ENCODE data around the gene PRPF31. TPM values are rescaled to one million over a fixed set of nuclear protein-coding genes. Genes with fewer than 3 reads are reported as not detected.
A peak's percentile ranks its signal among the peaks of the same experiment; 100 is the strongest.

Gene PRPF31
- total RNA-seq, 4 donors from 2014 or later, result 24.7 to 50.5 (median 34.9) TPM

DNA sequence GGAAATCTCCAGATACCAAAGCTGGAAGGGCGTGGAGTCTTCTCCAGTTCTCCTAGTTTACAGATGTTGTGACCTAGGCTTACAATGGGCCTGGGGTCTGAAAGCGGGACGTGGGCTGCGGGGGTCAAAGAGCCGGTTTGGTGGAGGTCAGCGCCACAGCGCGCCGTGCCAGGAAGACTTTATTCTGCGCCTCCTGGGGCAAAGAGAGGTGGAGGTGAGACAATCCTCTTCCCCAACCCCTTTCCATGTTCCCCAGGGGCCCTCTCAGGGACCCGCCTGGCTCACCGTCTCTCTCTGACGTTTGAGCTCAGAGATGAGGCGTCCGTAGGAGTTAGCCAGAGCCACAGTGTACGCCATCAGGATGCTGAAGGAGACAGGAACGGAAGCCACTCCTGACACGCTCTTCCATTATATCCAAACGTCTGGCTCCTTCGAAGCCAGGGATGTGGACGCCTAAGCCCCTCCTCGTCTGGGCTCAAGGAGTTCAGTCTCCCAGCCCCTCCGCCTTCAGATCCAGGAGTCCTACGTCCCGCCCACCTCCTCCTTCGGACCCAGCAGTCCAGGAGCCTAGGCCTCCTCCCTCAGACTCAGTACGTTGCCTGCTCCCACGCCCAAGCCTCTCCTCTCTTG, 44.7 kb downstream of the PRPF31 start:
- Histone ChIP-seq H3K4me1 (peaks cover 34 to 62% (median 48%) of the 10 kb centered on the region in 4 donors), H3K4me3 (peak overlapping the region; percentile 11 to 80 (median 44)), H3K27me3 (no peaks in the 10 kb centered on the region), H3K27ac (peak overlapping the region; percentile 87 to 96 (median 90)), H3K36me3 (peaks cover 0 to 28% (median 10%) of the 10 kb centered on the region in 4 donors), H3K9me3 (no peaks in the 10 kb centered on the region)
- DNase-seq, result no peak
- 2% methylated on average over 27 of the region's 28 CpGs; no CpG with 5 or more reads in 1 of the 2 donors for WGBS, 2 donors (ENCODE audit: low coverage in 1 of 2)
- intact Hi-C loops (cut with DNase I; ENCODE audit: low total_unique reads), result no loop called here
- in situ Hi-C loops (cut with MboI; ENCODE audit: low pct_ligation_motif_present in 1 of 4, low pct_unique_long_range_greater_than_20kb in 1 of 4, low sequenced_read_pairs in 3 of 4), result loop anchor here in 1 of 4 donors (10.0 kb wide), 1 partner anchor 75 kb away; no protein-coding TSS in a partner anchor
- no peak for TF ChIP-seq POLR2AphosphoS5 (IDR thresholded peaks at IDR 0.05)
- no peak for TF ChIP-seq EP300 (IDR thresholded peaks at IDR 0.05; ENCODE audit: low read depth)
- TF ChIP-seq, protein P1, sequence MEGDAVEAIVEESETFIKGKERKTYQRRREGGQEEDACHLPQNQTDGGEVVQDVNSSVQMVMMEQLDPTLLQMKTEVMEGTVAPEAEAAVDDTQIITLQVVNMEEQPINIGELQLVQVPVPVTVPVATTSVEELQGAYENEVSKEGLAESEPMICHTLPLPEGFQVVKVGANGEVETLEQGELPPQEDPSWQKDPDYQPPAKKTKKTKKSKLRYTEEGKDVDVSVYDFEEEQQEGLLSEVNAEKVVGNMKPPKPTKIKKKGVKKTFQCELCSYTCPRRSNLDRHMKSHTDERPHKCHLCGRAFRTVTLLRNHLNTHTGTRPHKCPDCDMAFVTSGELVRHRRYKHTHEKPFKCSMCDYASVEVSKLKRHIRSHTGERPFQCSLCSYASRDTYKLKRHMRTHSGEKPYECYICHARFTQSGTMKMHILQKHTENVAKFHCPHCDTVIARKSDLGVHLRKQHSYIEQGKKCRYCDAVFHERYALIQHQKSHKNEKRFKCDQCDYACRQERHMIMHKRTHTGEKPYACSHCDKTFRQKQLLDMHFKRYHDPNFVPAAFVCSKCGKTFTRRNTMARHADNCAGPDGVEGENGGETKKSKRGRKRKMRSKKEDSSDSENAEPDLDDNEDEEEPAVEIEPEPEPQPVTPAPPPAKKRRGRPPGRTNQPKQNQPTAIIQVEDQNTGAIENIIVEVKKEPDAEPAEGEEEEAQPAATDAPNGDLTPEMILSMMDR (IDR thresholded peaks at IDR 0.05), result no peak

DNA sequence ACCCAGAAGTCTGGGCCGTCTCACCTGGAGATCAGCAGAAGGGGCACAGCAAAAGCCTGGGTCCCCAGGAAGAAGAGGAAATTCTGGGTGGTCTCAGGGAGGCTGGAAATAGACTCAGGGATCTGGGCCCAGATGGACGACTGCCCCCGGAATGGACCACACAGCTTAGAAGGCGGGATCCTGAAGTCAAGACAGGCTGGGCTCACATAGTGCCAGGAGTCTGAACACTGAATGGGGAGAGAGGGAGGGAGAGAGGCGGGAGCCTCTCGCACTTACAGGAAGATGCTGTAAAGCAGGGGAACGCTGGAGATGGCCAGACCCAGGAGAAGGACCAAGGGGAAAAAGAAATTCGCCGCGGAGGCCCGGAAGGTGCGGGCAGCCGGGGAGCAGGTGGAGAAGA, 45.3 kb downstream of the PRPF31 start:
- H3K27me3 ChIP-seq, result no peaks in the 10 kb centered on the region
- WGBS, 2 donors (ENCODE audit: low coverage in 1 of 2), result 38% methylated on average over 13 of the region's 13 CpGs; no CpG with 5 or more reads in 1 of the 2 donors
- H3K4me3 ChIP-seq, result peak overlapping the region in 2 of 4 donors; percentile 56 to 80
- peak overlapping the region; percentile 87 to 96 (median 90) for H3K27ac ChIP-seq
- in situ Hi-C loops (cut with MboI; ENCODE audit: low pct_ligation_motif_present in 1 of 4, low pct_unique_long_range_greater_than_20kb in 1 of 4, low sequenced_read_pairs in 3 of 4), result loop anchor here in 1 of 4 donors (10.0 kb wide), 1 partner anchor 74 kb away; no protein-coding TSS in a partner anchor
- H3K4me1 ChIP-seq, result peaks cover 35 to 66% (median 48%) of the 10 kb centered on the region in 4 donors
- TF ChIP-seq EP300 (IDR thresholded peaks at IDR 0.05; ENCODE audit: low read depth) (no peak), POLR2A (IDR thresholded peaks at IDR 0.05) (no peak), POLR2AphosphoS5 (IDR thresholded peaks at IDR 0.05) (no peak)
- TF ChIP-seq, protein P1 (IDR thresholded peaks at IDR 0.05), result no peak
- intact Hi-C loops (cut with DNase I; ENCODE audit: low total_unique reads), result no loop called here
- no peak for DNase-seq
- no peaks in the 10 kb centered on the region for H3K9me3 ChIP-seq
- peaks cover 0 to 22% (median 8%) of the 10 kb centered on the region in 4 donors for H3K36me3 ChIP-seq

DNA sequence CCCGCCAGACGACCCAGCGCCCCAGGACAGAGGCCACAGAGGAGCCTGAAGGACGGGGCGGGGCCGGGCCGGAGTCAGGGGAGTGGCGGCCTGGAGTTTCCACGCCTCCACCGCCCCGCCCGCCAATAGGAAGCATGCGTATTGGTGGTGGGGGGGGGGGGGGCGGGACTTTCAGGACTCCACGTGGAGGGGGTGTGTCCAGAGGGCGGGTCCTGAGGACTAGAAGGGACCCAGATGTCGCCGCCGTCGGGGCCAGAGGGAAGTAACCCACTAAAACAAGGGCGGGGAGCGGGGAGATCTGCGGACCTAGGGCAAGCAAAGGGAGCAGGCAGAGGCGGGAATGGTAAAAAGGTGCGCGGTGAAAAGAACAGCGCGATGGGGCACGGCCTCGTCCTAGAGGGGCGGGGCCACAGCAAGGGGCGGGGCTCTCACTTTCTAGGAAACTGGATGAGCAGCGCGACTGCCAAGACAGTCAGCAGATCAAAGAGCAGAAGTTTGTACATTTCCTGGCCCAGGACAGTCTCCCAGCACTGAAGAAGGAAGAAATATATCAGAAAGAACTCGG, 46.8 kb downstream of the PRPF31 start:
- no peak for TF ChIP-seq POLR2A (IDR thresholded peaks at IDR 0.05)
- no peak for TF ChIP-seq EP300 (IDR thresholded peaks at IDR 0.05; ENCODE audit: low read depth)
- TF ChIP-seq, protein P1 (IDR thresholded peaks at IDR 0.05), result no peak
- peak; percentile 41 to 50 (median 43) for TF ChIP-seq POLR2AphosphoS5 (IDR thresholded peaks at IDR 0.05)
- in situ Hi-C loops (cut with MboI; ENCODE audit: low pct_ligation_motif_present in 1 of 4, low pct_unique_long_range_greater_than_20kb in 1 of 4, low sequenced_read_pairs in 3 of 4) (loop anchor here in 1 of 4 donors (10.0 kb wide), 1 partner anchor 72 kb away; no protein-coding TSS in a partner anchor), intact Hi-C loops (cut with DNase I; ENCODE audit: low total_unique reads) (no loop called here)
- 2% methylated on average over 21 of the region's 35 CpGs; no CpG with 5 or more reads in 1 of the 2 donors for WGBS, 2 donors (ENCODE audit: low coverage in 1 of 2)
- DNase-seq, result peak; percentile 95
- Histone ChIP-seq H3K9me3 (no peaks in the 10 kb centered on the region), H3K4me1 (peaks cover 35 to 66% (median 48%) of the 10 kb centered on the region in 4 donors), H3K27ac (peak overlapping the region; percentile 85 to 96 (median 90)), H3K27me3 (peaks cover 4% of the 10 kb centered on the region), H3K36me3 (peaks cover 0 to 7% (median 2%) of the 10 kb centered on the region in 4 donors), H3K4me3 (peak overlapping the region in 3 of 4 donors; percentile 15 to 56 (median 33))

DNA sequence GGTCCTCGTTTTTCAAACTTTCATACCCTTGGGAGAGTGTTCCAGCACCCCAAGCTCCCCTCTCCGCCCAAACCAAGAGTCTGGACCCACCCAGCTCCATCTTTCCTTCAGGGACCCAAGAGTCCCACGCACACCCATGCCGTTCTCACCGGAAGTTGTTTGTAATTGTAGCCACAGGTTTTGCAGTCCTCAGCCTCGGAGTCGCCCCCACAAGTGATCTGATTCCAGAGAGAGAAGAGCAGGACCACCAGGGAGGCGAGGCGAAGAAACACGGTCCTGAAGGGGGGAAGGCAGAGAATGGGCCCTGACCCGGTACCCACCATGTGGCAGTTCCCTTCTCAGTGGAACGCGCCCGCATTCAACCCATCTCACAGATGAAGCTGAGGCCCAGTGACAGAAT, 47.3 kb downstream of the PRPF31 start:
- H3K27me3 ChIP-seq, result peaks cover 4% of the 10 kb centered on the region
- peak overlapping the region; percentile 85 to 96 (median 90) for H3K27ac ChIP-seq
- intact Hi-C loops (cut with DNase I; ENCODE audit: low total_unique reads) (no loop called here), in situ Hi-C loops (cut with MboI; ENCODE audit: low pct_ligation_motif_present in 1 of 4, low pct_unique_long_range_greater_than_20kb in 1 of 4, low sequenced_read_pairs in 3 of 4) (loop anchor here in 1 of 4 donors (10.0 kb wide), 1 partner anchor 72 kb away; no protein-coding TSS in a partner anchor)
- 13 to 58% methylated on average over 6 to 14 of the region's 14 CpGs for WGBS, 2 donors (ENCODE audit: low coverage in 1 of 2)
- H3K4me3 ChIP-seq, result peak overlapping the region in 3 of 4 donors; percentile 15 to 56 (median 33)
- DNase-seq, result no peak
- peaks cover 0 to 2% (median 0%) of the 10 kb centered on the region in 4 donors for H3K36me3 ChIP-seq
- no peaks in the 10 kb centered on the region for H3K9me3 ChIP-seq
- TF ChIP-seq POLR2A (IDR thresholded peaks at IDR 0.05) (peak; percentile 28), EP300 (IDR thresholded peaks at IDR 0.05; ENCODE audit: low read depth) (no peak)
- H3K4me1 ChIP-seq, result peaks cover 35 to 66% (median 48%) of the 10 kb centered on the region in 4 donors
